ENCODE data around the gene MIS18A. TPM values are rescaled to one million over a fixed set of nuclear protein-coding genes. Genes with fewer than 3 reads are reported as not detected.

MIS18A gene
- 1 to 10 TPM; 1.2 to 5.1 (median 2.4) TPM for total RNA-seq
- long read RNA-seq, partial matches to known transcripts = 0 of 1 reads
- long read RNA-seq, other reads (novel, unspliced or antisense) = 1 of 1 reads

- Histone ChIP-seq H3K27ac (peak within 1 kb of the TSS; percentile 17 to 29 (median 29)), H3K36me3 (no peaks in the 10 kb centered on the region), H3K4me3 (peak within 1 kb of the TSS; percentile 69 to 90 (median 75)), H3K9me3 (no peaks in the 10 kb centered on the region), H3K27me3 (no peaks in the 10 kb centered on the region), H3K4me1 (peaks cover 0 to 18% (median 3%) of the 10 kb centered on the region in 4 donors)
- ATAC-seq (peak; percentile 94 to 98 (median 96)), DNase-seq (peak; percentile 94 to 95 (median 94))
- TF ChIP-seq POLR2A (IDR thresholded peaks at IDR 0.05) (peak; percentile 30), CTCF (IDR thresholded peaks at IDR 0.05) (no peak)
- intact Hi-C loops (cut with DNase I) = no loop called here
- WGBS (ENCODE audit: insufficient coverage, low coverage, low lambda C conversion rate, missing lambda C conversion rate) = under 1% methylated on average over 26 of the region's 69 CpGs
Observed at GRCh38 chr21:32278518-32279376, at the start of gene MIS18A. Gene MIS18A, minus strand, starts transcription at chr21:32279049. Its CDS starts 35 bp downstream, at chr21:32279014.

GRCh38 chr21:32328595-32328994 lies 49.7 kb upstream of the MIS18A start:
- 75% methylated on average over 3 of the region's 3 CpGs for WGBS (ENCODE audit: insufficient coverage, low coverage, low lambda C conversion rate, missing lambda C conversion rate)
- peaks cover 3 to 38% (median 21%) of the 10 kb centered on the region in 4 donors for H3K36me3 ChIP-seq
- H3K9me3 ChIP-seq = no peaks in the 10 kb centered on the region
- DNase-seq = no peak
- peak overlapping the region in 2 of 3 donors; percentile 31 to 37 for H3K27ac ChIP-seq
- intact Hi-C loops (cut with DNase I) = no loop called here
- TF ChIP-seq POLR2A (IDR thresholded peaks at IDR 0.05) (no peak), CTCF (IDR thresholded peaks at IDR 0.05) (no peak)
- no peaks in the 10 kb centered on the region for H3K27me3 ChIP-seq
- no peak overlapping the region for H3K4me3 ChIP-seq
- H3K4me1 ChIP-seq = no peaks in the 10 kb centered on the region
- peak; percentile 20 to 66 (median 62) for ATAC-seq

- no peak for TF ChIP-seq CTCF (IDR thresholded peaks at IDR 0.05)
- TF ChIP-seq POLR2A (IDR thresholded peaks at IDR 0.05) = no peak
- intact Hi-C loops (cut with DNase I) = no loop called here
- Histone ChIP-seq H3K36me3 (peaks cover 0 to 58% (median 26%) of the 10 kb centered on the region in 4 donors), H3K27ac (no peak overlapping the region), H3K4me1 (no peaks in the 10 kb centered on the region), H3K9me3 (no peaks in the 10 kb centered on the region), H3K27me3 (no peaks in the 10 kb centered on the region), H3K4me3 (no peak overlapping the region)
- ATAC-seq (no peak), DNase-seq (peak in 1 of 3 donors; percentile 19)
- WGBS (ENCODE audit: insufficient coverage, low coverage, low lambda C conversion rate, missing lambda C conversion rate) = 91% methylated on average over 3 of the region's 8 CpGs
Observed at GRCh38 chr21:32325706-32326105, 46.9 kb upstream of the MIS18A start.

- Histone ChIP-seq H3K4me1 (no peaks in the 10 kb centered on the region), H3K9me3 (no peaks in the 10 kb centered on the region), H3K27ac (no peak overlapping the region), H3K36me3 (peaks cover 0 to 88% (median 33%) of the 10 kb centered on the region in 4 donors), H3K4me3 (no peak overlapping the region), H3K27me3 (no peaks in the 10 kb centered on the region)
- ATAC-seq (no peak), DNase-seq (peak in 1 of 3 donors; percentile 31)
- TF ChIP-seq POLR2A (IDR thresholded peaks at IDR 0.05) (no peak), CTCF (IDR thresholded peaks at IDR 0.05) (no peak)
- intact Hi-C loops (cut with DNase I) = no loop called here
- 60% methylated on average over 1 of the region's 10 CpGs for WGBS (ENCODE audit: insufficient coverage, low coverage, low lambda C conversion rate, missing lambda C conversion rate)
Observed at GRCh38 chr21:32322676-32323075, 43.8 kb upstream of the MIS18A start.
